OCI-LY1 (cell line): ENCODE measurements around the gene KLHL8.

ENCODE experiments used
- H2AFZ ChIP-seq: fragments of 200-600 bp; sonication (generic), shearing (Covaris generic); 2 replicates; pipeline ENCODE4 v1.6.0; 2014; ENCODE audit warnings: antibody characterized with exemption, mild to moderate bottlenecking, low read length
- H3F3A ChIP-seq: fragments of 200-600 bp; sonication (generic), shearing (Covaris generic); 2 replicates; pipeline ENCODE4 v1.6.0; 2014; ENCODE audit warnings: mild to moderate bottlenecking, antibody characterized with exemption, low read length, moderate library complexity; ENCODE audit not compliant: insufficient read depth
- H3K27ac ChIP-seq: fragments of 200-600 bp; sonication (generic); 2 replicates; pipeline ENCODE4 v1.5.1; 2014; ENCODE audit warnings: low read length, mixed run types, mild to moderate bottlenecking, low read depth; ENCODE audit not compliant: poor library complexity, severe bottlenecking
- H3K27me3 ChIP-seq: fragments of 200-600 bp; sonication (generic); 2 replicates; pipeline ENCODE4 v1.6.0; 2014; ENCODE audit warnings: antibody characterized with exemption, mild to moderate bottlenecking, low read length, moderate library complexity; ENCODE audit not compliant: insufficient read depth
- H3K36me3 ChIP-seq: fragments of 200-600 bp; sonication (generic); 2 replicates; pipeline ENCODE4 v1.6.1; 2014; ENCODE audit warnings: mild to moderate bottlenecking, antibody characterized with exemption, low read length, moderate library complexity, mixed read lengths; ENCODE audit not compliant: insufficient read depth
- H3K4me1 ChIP-seq: fragments of 200-600 bp; sonication (generic); 2 replicates; pipeline ENCODE4 v1.5.1; 2014; ENCODE audit warnings: mild to moderate bottlenecking, low read length, moderate library complexity; ENCODE audit not compliant: insufficient read depth, severe bottlenecking
- H3K4me2 ChIP-seq: fragments of 200-600 bp; sonication (generic), shearing (Covaris generic); 2 replicates; pipeline ENCODE4 v1.6.1; 2014; ENCODE audit warnings: low read length
- H3K4me3 ChIP-seq: fragments of 200-600 bp; sonication (generic); 2 replicates; pipeline ENCODE4 v1.5.1; 2014; ENCODE audit warnings: low read length, low read depth, mild to moderate bottlenecking, mixed read lengths; ENCODE audit not compliant: poor library complexity, severe bottlenecking
- H3K79me2 ChIP-seq: fragments of 200-600 bp; shearing (Covaris generic); 2 replicates; pipeline ENCODE4 v1.6.1; 2016; ENCODE audit warnings: mixed run types, low read length, mixed read lengths; ENCODE audit not compliant: insufficient read depth
- H3K9ac ChIP-seq: fragments of 200-600 bp; sonication (generic), shearing (Covaris generic); 2 replicates; pipeline ENCODE4 v1.6.1; 2014; ENCODE audit warnings: mild to moderate bottlenecking, low read length, mixed read lengths
- H3K9me2 ChIP-seq: fragments of 200-600 bp; sonication (generic), shearing (Covaris generic); 2 replicates; pipeline ENCODE4 v1.6.1; 2014; ENCODE audit warnings: low read depth, mild to moderate bottlenecking, low read length, mixed read lengths
- H3K9me3 ChIP-seq: fragments of 200-600 bp; shearing (Covaris generic); 2 replicates; pipeline ENCODE4 v1.6.1; 2014; ENCODE audit warnings: low read length, mixed read lengths
- H4K20me1 ChIP-seq: fragments of 200-600 bp; sonication (generic), shearing (Covaris generic); 2 replicates; pipeline ENCODE4 v1.6.0; 2016; ENCODE audit warnings: mild to moderate bottlenecking, low read length; ENCODE audit not compliant: insufficient read depth
- CTCF ChIP-seq: fragments of 200-600 bp; sonication (generic), shearing (Covaris generic); IDR thresholded peaks from 2 replicates; pipeline ENCODE4 v1.5.1; 2017; ENCODE audit warnings: mild to moderate bottlenecking, antibody characterized with exemption, low read length, moderate library complexity, mixed read lengths
- EZH2 ChIP-seq: fragments of 200-600 bp; sonication (generic), shearing (Covaris generic); IDR thresholded peaks from 2 replicates; pipeline ENCODE4 v1.8.0; 2017; ENCODE audit warnings: borderline replicate concordance, mixed run types, mild to moderate bottlenecking, antibody characterized with exemption, low read length, moderate library complexity, mixed read lengths

The KLHL8 gene

GRCh38 chr4:87122252-87122651, 98.2 kb downstream of the KLHL8 start:
- Histone ChIP-seq H3K27ac (no peak overlapping the region), H3K79me2 (no peaks in the 10 kb centered on the region), H2AFZ (no peak overlapping the region), H3F3A (no peaks in the 10 kb centered on the region), H4K20me1 (no peaks in the 10 kb centered on the region), H3K27me3 (no peaks in the 10 kb centered on the region), H3K36me3 (peaks cover 18% of the 10 kb centered on the region), H3K9me2 (no peaks in the 10 kb centered on the region), H3K9ac (no peak overlapping the region), H3K4me2 (no peak overlapping the region), H3K4me3 (no peak overlapping the region), H3K9me3 (no peaks in the 10 kb centered on the region), H3K4me1 (no peaks in the 10 kb centered on the region)
- TF ChIP-seq EZH2 = no peak
- no peak for TF ChIP-seq CTCF

- no peaks in the 10 kb centered on the region for H4K20me1 ChIP-seq
- no peak overlapping the region for H3K27ac ChIP-seq
- H3F3A ChIP-seq = no peaks in the 10 kb centered on the region
- H3K27me3 ChIP-seq = no peaks in the 10 kb centered on the region
- no peaks in the 10 kb centered on the region for H3K4me1 ChIP-seq
- no peak overlapping the region for H2AFZ ChIP-seq
- no peak overlapping the region for H3K4me3 ChIP-seq
- no peaks in the 10 kb centered on the region for H3K9me3 ChIP-seq
- no peaks in the 10 kb centered on the region for H3K9me2 ChIP-seq
- H3K79me2 ChIP-seq = no peaks in the 10 kb centered on the region
- H3K9ac ChIP-seq = no peak overlapping the region
- H3K36me3 ChIP-seq = peaks cover 19% of the 10 kb centered on the region
- TF ChIP-seq CTCF (no peak), EZH2 (no peak)
- H3K4me2 ChIP-seq = no peak overlapping the region
These were observed 98.9 kb downstream of the KLHL8 start for GRCh38 chr4:87121341-87122065.

- Histone ChIP-seq H3F3A (no peaks in the 10 kb centered on the region), H3K27ac (no peak overlapping the region), H3K9me2 (no peaks in the 10 kb centered on the region), H3K4me3 (no peak overlapping the region), H2AFZ (no peak overlapping the region), H4K20me1 (no peaks in the 10 kb centered on the region), H3K9ac (no peak overlapping the region), H3K4me1 (no peaks in the 10 kb centered on the region), H3K27me3 (no peaks in the 10 kb centered on the region), H3K36me3 (peaks cover 14% of the 10 kb centered on the region), H3K4me2 (no peak overlapping the region), H3K9me3 (no peaks in the 10 kb centered on the region), H3K79me2 (no peaks in the 10 kb centered on the region)
- no peak for TF ChIP-seq CTCF
These were observed 99.8 kb downstream of the KLHL8 start for GRCh38 chr4:87120411-87121162.
